ENCODE data around the gene PHF24.

GRCh38 chr9:35027860-35028259 lies 69.8 kb downstream of the PHF24 start:
- TF ChIP-seq, protein P1, sequence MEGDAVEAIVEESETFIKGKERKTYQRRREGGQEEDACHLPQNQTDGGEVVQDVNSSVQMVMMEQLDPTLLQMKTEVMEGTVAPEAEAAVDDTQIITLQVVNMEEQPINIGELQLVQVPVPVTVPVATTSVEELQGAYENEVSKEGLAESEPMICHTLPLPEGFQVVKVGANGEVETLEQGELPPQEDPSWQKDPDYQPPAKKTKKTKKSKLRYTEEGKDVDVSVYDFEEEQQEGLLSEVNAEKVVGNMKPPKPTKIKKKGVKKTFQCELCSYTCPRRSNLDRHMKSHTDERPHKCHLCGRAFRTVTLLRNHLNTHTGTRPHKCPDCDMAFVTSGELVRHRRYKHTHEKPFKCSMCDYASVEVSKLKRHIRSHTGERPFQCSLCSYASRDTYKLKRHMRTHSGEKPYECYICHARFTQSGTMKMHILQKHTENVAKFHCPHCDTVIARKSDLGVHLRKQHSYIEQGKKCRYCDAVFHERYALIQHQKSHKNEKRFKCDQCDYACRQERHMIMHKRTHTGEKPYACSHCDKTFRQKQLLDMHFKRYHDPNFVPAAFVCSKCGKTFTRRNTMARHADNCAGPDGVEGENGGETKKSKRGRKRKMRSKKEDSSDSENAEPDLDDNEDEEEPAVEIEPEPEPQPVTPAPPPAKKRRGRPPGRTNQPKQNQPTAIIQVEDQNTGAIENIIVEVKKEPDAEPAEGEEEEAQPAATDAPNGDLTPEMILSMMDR (IDR thresholded peaks at IDR 0.05): no peak
- TF ChIP-seq RFX5 (IDR thresholded peaks at IDR 0.05; ENCODE audit: low read length): no peak
- TF ChIP-seq EP300 (IDR thresholded peaks at IDR 0.05; ENCODE audit: borderline replicate concordance in 1 of 2, low read depth in 1 of 2, low read length in 1 of 2): no peak
- TF ChIP-seq POLR2AphosphoS5 (IDR thresholded peaks at IDR 0.05; ENCODE audit: low read depth, low read length): no peak
- TF ChIP-seq, protein P2, sequence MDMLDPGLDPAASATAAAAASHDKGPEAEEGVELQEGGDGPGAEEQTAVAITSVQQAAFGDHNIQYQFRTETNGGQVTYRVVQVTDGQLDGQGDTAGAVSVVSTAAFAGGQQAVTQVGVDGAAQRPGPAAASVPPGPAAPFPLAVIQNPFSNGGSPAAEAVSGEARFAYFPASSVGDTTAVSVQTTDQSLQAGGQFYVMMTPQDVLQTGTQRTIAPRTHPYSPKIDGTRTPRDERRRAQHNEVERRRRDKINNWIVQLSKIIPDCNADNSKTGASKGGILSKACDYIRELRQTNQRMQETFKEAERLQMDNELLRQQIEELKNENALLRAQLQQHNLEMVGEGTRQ (IDR thresholded peaks at IDR 0.05; ENCODE audit: borderline replicate concordance, low read depth, low read length): no peak
- TF ChIP-seq YY1 (IDR thresholded peaks at IDR 0.05; ENCODE audit: low read depth): no peak

Measured in SK-N-SH (cell line).